Endometrial microvascular endothelial cells (primary cell): Measurements from ENCODE around the gene MRPS10. TPM values are rescaled to one million over a fixed set of nuclear protein-coding genes. Genes with fewer than 3 reads are reported as not detected.

ENCODE experiments used
- in situ Hi-C: cut with HindIII; loops from 2 replicates; pipeline ENCODE4 v1.10.0; 2017; ENCODE audit warnings: low sequenced_read_pairs, low pct_unique_long_range_greater_than_20kb; ENCODE audit errors: inconsistent ontology term
- total RNA-seq: library from RNA; depleted of rRNA; stranded (reverse); fragments of >200 nt; gene quantifications from one replicate; pipeline ENCODE4 v1.2.3, GENCODE V29; 2015; ENCODE audit errors: inconsistent ontology term

The MRPS10 gene
- 51.0 TPM for total RNA-seq

DNA sequence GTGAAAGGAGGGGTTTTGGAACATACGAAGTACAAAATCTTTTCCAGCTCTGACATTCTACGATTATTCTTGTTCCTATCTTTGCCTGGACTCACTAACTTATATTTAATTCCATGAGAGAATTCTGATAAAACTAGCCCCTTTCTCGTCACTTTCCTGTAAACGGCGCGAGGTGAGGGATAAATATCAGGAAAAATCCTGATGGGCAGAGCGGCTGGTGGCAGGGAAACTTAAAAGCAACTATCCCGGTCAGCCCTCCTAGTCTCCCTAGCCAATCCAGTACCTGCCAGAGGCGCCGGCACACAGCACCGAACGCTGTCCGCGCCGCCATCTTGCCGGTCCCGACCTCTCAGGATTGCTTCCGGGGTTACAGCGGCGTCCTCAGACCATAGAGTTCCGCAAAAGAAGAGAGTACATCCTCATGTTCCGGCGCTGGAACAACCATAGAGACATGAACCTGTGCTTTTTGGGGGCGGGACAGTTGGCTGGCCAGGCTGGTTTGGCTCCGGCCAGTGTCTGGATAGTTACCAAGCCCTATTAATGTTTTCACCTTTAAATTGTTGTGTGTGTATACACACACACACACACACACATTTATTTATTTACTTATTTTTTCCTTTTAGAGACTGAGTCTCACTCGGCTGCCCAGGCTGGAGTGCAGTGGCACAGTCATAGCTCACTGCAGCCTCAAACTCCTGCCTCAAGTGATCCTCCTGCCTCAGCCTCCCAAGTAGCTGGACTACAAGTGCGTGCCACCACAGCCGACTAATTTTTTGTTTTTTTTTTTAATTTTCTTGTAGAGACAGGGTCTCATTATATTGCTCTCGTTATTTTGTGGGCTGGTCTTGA lies at the start of gene MRPS10:
Gene MRPS10, minus strand, starts transcription at position 343 of the 849 bp plus-strand sequence. Its CDS starts 12 bp downstream, at position 331.
- in situ Hi-C loops = no loop called here

DNA sequence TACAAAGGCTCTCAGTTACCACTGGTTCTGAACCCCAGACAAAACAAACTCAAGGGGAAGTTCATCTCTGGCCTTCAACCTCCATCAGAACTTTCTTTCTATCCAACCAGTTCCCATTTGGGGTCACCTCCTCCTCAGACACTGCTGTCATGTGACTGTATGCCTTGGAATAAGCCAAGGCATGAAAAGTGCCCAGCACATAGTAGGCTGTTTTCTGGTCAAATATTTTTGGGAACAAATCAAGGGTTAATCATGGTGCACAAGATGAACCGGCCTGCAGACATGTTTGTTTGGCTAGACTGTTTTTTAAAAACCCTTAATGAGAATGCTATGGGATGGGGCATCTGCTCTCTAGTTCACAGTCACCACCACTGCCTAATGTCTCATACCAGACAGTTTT lies 48.9 kb upstream of the MRPS10 start:
- in situ Hi-C loops = no loop called here

DNA sequence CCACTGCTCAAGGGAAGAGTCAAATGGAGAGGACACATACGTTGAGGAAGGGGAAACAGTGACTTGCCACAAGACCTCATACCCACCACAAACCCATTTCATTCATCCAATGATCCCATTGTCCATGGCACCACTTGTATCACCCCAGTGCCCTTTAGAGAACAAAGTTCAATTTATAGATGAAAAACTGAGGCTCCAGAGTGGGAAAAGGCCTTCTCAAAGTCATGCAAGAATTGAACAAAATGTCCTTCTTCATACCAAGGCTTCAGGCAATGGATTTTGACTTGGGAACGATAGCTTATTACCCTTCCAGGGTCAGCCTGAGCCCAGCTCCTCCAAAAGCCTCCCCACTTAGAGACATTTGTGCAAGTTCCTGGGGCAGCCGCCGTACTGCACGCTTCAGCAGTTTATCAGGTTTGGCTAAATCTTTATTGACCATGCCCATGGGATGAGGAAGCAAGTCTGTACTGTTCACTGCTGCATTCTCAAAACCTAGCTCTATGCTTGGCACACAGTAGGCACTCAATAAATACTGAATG lies 47.3 kb upstream of the MRPS10 start:
- in situ Hi-C loops = no loop called here

DNA sequence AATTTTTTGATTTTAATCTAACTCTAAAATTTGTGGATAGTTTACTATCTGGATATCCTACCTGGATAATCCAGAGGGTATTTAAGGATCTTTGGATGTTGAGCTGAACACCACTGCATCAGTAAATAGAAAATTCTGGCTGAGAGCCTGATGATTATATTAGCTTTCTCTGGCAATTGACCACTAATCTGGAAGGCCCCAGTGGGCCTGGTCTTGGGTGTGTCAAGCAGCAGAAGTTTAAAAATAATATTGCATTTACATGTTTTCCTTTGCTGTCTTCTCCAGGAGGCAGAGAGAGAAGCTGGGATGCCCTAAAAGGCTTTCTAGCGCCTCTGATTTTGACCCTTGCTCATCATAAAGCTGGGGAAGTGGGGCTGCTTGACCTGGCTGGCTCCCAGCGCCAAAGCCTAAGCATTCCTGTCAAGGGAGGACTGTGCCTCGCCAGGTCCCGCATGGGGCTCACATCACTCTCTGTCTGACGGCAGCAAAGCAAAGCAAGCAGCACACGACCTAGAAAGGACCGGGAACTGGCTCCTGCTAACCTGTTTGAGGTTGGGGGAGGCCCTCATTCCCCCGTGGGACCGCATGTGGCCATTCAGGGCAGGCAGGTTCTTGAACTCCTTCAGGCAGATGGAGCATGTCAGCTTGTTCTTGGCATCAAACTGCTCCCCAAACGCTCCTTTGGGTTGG lies 46.6 kb upstream of the MRPS10 start:
- in situ Hi-C loops = no loop called here

DNA sequence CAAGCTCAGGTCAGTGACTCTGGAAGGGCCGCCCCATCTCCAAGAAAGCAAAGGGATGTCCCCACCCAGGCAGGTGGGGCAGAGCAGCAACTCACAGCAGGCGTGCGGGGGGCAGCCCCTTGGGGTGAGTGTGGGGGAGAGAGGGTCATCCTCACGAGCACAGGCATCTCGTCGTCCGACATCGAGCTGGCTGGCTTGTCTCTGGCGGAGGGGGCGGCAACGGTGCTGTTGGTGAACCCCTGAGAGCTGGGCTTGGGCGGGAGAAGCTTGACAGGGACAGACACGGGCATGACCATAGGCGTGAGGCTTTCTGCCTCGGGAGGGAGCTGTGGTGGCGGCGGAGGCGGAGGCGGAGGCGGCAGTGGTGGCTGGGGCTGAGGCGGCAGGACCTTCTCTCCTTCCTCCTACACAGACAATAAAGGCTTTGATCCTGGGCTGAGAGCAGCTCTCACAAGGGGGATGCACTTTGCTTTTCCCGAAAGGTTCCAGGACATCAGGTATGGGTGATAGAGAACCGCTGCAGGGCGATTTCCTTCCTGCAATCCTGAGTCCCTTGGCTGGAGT lies 45.6 kb upstream of the MRPS10 start:
- in situ Hi-C loops = no loop called here

DNA sequence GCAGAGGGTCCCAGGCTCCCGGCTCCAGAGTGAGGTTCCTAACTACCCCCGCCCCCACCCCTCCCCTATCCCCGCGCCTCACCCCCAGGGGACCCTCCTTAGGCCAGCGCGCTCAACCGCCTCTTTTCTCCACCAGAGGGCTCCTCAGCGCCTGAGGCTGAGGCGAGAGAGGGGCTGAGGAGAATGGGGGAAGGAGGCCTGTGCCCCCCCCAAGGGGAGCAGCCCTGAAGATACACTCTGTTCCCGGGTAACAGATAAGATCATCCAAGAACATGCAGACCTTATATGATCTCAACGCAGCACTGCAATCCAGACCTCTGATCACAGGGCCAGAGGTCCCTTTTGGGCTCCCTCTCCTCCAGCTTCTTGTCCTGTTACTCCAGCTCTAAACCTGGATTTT lies 43.3 kb upstream of the MRPS10 start:
- in situ Hi-C loops = no loop called here

DNA sequence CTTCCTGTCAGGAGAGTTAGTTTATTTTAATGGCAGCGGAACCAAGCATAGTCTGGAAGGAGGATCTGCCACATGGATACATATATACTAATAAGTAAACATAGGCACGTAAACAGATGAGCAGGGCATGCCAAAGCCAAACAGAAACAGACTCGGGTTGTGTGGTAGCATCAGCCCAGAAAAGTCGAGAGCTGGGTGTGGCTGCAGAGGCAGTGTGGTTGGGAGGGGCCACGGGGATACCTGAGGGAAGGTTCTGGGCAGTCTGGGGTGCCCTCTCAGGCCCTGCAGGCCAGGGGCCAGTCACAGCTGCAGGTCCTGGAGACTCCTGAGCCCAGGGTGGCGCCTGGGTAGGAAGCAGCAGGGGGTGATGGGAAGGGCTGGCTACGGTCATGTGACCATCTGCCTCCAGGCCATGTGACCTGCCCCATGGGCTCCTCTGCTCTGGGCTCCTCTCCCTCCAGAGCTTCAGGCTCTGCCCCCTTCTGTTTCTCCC lies 42.8 kb upstream of the MRPS10 start:
- in situ Hi-C loops = no loop called here

DNA sequence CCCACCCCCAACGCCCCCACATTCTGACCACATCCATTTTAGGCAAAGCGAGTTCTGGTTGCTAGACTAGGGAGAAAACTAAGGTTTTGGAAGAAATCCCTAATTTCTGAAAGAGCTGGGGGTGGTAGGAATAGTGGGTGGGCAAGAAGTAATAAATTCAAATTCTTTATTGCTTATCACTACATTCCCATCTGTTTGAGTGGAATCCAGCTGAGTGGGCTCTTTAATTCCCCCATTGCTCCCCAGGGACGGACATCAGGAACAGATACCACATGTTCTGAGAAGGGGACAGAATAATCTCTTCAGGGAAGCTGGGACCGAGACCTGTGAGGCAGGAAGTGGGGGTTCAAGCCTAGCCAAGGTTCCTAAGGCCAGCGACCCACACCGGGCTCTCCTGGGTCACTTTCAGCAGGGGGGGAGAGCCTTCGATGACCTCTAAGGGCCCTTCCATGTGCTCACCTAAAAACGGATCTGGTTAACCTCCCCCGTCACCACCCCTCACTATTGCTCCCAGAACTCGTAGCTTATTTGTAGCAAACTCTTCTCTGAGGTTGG lies 42.3 kb upstream of the MRPS10 start:
- in situ Hi-C loops = no loop called here

DNA sequence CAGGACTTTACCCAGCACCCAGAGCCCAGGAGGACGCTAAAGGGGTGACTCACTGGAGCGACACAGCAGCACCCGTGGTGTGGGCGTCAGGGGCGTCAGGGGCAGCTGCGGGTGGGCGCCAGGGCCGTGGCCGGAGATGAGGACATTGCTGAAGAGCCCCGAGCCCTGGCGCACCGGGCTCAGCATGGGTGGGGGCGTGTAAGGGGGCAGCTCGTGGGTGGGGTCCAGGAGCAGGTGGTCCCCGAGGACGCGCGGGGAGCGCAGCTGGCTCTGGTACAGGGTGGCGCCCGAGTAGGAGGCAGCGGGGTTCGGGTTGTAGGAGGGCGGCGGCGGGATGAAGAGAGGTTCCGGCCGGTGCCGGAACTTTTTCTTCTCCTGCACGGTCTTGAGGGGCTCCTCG lies 41.6 kb upstream of the MRPS10 start:
- in situ Hi-C loops = no loop called here

DNA sequence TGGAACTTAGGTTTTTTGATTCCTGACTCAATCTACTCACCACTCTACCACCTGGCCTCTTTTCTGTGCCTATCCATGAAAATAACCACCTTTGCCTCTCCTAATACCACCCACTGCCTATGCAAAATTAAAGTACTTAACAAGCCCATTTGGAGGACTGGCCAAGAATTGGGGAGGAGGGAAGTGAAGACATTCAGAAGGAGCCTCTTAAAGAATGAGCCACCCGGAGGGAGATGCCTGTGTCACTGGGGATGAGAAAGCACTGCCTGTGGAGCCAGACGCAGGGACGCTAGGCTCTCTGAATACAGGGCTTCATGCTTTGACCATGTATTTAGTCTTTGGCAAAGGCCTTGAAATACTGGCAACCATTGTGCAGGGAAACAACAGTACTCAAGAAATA lies 40.0 kb upstream of the MRPS10 start:
- in situ Hi-C loops = no loop called here

DNA sequence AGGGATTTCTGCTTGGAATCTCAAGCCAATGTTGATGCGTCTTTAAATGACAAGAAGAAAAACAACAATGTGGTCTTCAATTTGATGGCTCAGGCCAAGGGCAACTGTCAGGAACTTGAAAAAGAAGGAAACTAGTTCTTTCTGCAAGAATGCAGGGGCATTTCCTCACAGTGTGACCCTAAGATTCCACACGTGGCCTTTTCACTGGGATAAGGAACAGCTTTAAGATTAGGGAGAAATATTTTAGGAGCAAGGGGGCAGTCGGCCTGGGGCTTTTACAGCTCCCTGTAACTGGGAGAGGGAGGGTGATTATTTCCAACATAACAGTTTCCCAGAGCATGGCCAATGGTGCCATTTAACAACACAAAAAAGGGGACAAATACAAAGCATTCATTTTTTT lies 39.4 kb upstream of the MRPS10 start:
- in situ Hi-C loops = no loop called here

DNA sequence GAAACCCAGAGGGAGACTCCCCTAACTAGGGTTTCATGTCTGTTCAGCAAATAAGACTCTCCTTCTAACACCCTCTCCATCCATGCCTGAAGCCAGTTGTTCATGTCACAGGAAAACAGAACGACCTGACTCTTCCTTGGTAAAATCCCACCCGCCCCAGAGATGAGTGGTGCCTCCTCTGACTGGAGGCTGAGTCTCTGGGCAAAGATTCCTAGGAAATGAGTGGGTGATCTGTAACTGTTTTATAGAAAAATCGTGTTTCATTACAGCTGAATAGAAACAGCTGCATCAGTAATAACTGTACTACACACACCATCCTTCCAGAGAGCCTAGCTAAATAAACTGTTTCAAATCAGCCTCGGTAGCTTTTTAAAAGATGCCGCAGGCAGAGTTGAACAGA lies 37.4 kb upstream of the MRPS10 start:
- in situ Hi-C loops = no loop called here

DNA sequence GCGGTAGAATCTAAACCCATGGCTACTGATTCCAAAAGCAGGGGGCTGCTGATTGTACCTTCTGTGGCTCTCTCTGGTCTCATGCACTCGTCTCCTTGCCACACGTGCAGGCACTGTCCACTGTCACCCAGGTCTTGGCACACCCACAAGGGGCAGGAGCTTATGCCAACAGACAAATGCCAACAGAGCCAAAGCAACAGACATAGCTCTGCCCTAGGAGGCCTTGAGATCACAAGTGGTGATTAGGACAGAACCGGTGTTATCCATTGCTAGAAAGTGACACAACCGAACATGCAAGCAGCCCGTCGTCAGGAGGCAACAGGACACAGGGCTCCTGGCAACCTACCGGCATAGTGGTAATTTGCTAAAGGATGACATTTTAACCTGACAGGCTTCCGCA lies 36.8 kb upstream of the MRPS10 start:
- in situ Hi-C loops = no loop called here

DNA sequence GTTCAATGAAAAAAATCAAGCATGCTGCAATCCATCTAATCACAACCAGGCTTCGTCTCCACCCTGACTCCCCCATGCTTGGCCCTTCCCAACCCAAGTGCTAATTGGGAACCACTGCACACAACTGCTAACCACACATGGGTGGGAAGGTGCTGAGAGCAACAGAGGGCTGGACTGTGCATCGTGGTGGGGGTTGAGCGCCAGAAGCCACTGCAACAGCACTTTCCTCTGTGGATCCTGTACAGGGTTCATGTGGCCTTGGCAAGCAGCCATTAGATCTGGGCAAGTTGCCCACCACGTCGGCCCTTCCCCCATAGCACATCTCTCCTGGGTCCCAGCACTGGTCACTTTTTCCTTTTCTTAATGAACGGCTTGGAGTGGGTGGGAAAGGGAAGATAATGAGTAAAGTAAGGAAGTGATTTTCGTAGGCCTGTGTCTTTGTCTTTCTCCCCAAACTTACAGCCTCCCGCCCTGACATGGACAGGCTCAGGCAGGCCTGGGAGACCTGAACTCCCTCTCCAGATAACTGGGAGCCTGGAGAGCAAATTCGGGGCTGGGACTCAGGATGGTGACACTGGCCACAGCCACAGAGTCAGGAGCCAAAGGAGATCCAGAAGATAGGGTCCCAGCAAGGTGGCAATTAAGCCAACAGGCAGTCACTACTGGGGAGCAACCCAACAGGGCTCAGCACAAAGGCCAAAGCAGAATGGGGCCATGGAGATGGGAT lies 34.4 kb upstream of the MRPS10 start:
- in situ Hi-C loops = no loop called here

DNA sequence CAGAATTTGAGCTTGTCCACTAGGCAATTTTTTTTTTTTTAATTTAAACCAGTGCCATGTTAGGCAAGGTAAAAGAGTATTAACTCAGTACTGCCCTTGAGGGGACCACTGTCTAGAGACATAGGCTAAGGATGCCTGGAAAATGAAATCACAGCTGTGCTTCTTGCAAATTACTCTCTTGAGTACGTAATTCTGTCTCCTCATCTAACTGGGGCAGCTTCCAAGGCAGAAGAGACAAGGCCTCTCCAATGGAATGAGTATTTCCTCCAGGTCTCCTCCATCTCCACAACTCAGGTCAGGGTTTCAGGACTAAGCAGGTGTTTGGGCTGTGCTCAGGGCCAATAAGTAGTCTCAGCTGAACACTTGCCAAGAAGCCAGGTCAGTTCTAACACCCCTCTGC lies 33.8 kb upstream of the MRPS10 start:
- in situ Hi-C loops = no loop called here

DNA sequence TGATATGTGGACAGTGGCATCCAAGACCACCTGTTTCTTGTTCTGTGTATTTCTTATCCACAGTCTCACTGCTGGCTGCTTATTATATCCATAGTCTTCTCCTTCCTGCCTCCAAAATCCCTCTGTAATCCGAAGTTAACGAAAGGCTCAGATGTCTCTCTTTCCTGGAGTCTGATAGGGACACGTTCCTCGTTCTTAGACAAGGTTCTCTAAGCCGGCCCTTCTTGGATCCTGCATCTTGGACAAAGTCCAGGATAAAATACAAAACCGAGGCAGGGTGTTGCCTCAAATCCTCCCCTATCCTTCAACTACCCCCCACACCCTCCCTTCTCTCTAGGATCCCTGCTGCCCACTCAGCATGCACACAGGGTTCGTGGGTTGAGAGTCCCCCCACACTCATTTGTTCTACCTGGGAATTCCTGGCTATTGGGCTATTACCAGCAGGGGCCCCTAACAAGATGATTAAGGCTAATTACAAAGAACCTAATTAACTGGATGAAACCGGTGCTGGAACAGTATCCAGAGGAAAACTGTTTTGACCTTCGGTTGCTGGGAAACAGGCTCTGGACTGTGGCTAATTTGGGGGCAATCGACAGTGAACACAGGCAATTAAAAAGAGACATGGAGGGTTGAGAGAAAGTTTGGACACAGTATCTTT lies 32.7 kb upstream of the MRPS10 start:
- in situ Hi-C loops = no loop called here

DNA sequence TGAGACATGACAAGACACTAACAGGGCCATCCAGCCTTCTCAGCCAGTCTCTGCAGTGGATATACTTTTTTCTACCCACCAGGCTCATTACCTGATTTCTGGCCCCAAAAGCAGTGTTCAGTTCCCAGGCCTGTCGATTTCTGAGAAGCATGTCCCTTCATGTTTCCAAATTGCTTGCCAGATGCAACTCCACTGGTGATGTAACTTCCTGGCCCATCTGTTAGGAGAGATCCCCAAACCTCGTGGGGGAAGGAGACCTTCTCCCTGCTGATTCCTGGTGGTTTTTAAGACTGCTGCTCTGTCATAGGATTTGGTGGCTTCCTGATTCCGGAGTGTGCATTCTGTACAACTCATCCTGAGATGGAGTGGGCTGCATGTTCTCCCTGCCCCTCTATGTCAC lies 31.6 kb upstream of the MRPS10 start:
- in situ Hi-C loops = no loop called here

DNA sequence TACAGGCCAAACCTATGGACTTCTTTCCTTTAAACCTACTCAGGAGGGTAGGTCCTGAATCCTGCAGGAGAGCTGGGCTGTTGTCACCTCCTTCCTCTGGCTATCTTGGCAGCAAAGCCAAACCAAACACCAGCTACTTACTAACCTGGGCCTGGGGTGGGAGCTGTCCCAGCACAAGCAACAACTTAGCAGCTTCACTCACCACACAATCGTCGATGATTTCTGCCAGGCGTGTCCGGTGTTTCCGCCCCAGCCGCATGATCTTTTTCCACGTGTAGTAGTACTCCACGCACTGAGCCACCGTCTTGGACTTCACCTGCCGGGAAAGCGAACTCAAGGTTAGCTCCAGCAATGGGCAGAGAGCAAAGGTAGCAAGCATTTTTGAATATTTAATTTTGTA lies 25.4 kb upstream of the MRPS10 start:
- in situ Hi-C loops = no loop called here
